Esophagus muscularis mucosa (tissue), 4 donors: ENCODE data around the gene LCN6. TPM values are rescaled to one million over a fixed set of nuclear protein-coding genes. Genes with fewer than 3 reads are reported as not detected.

Source experiments
- DNase-seq: peaks from one replicate; pipeline ENCODE4 v3.0.0-alpha.2; 2017; ENCODE audit errors: extremely low spot score
- H3K27ac ChIP-seq, 4 donors: fragments of 200-600 bp; sonication (generic); replicated peaks in 1 of 4; 1 replicate in 3 of 4; 2 replicates in 1 of 4; pipeline ENCODE4 v1.5.1; 2016 to 2019; ENCODE audit warnings: mild to moderate bottlenecking in 1 of 4
- H3K27me3 ChIP-seq, 4 donors: fragments of 200-600 bp; sonication (generic); one replicate each; pipeline versions ENCODE4 v1.5.1 to v1.6.0; 2016 to 2019
- H3K36me3 ChIP-seq, 4 donors: fragments of 200-600 bp; sonication (generic); one replicate each; pipeline ENCODE4 v1.5.1; 2016 to 2019
- H3K4me1 ChIP-seq, 4 donors: fragments of 200-600 bp; sonication (generic); one replicate each; pipeline ENCODE4 v1.5.1; 2016 to 2019
- H3K4me3 ChIP-seq, 4 donors: fragments of 200-600 bp; sonication (generic); 1 replicate in 2 of 4; 2 replicates in 2 of 4; pipeline ENCODE4 v1.5.1; 2016 to 2019; ENCODE audit warnings: mild to moderate bottlenecking in 4 of 4, moderate library complexity in 1 of 4
- H3K9me3 ChIP-seq, 4 donors: fragments of 200-600 bp; sonication (generic); 1 replicate in 3 of 4; 2 replicates in 1 of 4; pipeline ENCODE4 v1.5.1; 2016 to 2019
- EP300 ChIP-seq: sonication (generic); formaldehyde crosslinking; IDR thresholded peaks from one replicate; pipeline ENCODE4 v1.6.1; 2017; ENCODE audit warnings: antibody characterized with exemption
- POLR2A ChIP-seq: fragments of 450-650 bp; IDR thresholded peaks from one replicate; pipeline ENCODE4 v1.6.1; 2017; ENCODE audit warnings: antibody characterized with exemption, moderate library complexity, mild to moderate bottlenecking, low read depth
- POLR2AphosphoS5 ChIP-seq, 2 donors: sonication (generic); formaldehyde crosslinking; IDR thresholded peaks; one replicate each; pipeline ENCODE4 v1.6.1; 2017; ENCODE audit warnings: antibody characterized with exemption in 2 of 2
- WGBS: methylation state at CpG from one replicate; pipeline ENCODE4 v1.1.5; 2018; 5-methylcytosine and 5-hydroxymethylcytosine counted together
- intact Hi-C: fragments of 100-400 bp; cut with DNase I; formaldehyde crosslinking; loops from one replicate; pipeline ENCODE4 v1.15.1; 2023
- total RNA-seq, 4 donors: library from RNA; depleted of rRNA; stranded (reverse); fragments of >200 nt; gene quantifications; one replicate each; pipeline versions ENCODE4 v1.1.0 to v1.2.1, GENCODE V29; 2016
- TF ChIP-seq, protein P1 (sequence below), 3 experiments: fragments of 200-600 bp in 2 of 3; fragments of 450-650 bp in 1 of 3; sonication (generic) in 2 of 3; IDR thresholded peaks; one replicate each; pipeline ENCODE4 v1.5.1; 2017 to 2019; ENCODE audit warnings: antibody characterized with exemption in 3 of 3, mild to moderate bottlenecking in 2 of 3, moderate library complexity in 1 of 3

Gene LCN6
- total RNA-seq, 4 donors from 2014 or later: 12.5 to 32.0 (median 23.9) TPM

- Histone ChIP-seq H3K4me1 (peaks cover 37 to 49% (median 43%) of the 10 kb centered on the region in 4 donors), H3K4me3 (peak overlapping the region; percentile 64 to 85 (median 74)), H3K27me3 (no peaks in the 10 kb centered on the region), H3K27ac (peak overlapping the region in 2 of 4 donors; percentile 79 to 83), H3K9me3 (no peaks in the 10 kb centered on the region), H3K36me3 (peaks cover 14 to 28% (median 26%) of the 10 kb centered on the region in 4 donors)
- WGBS: 73% methylated on average over 6 of the region's 7 CpGs
- intact Hi-C loops: loop anchor here (5.0 kb wide), 1 partner anchor 42 kb away; the partner anchor contains the start of gene AGPAT2
- no peak for DNase-seq
- TF ChIP-seq POLR2A: no peak
- TF ChIP-seq, protein P1, sequence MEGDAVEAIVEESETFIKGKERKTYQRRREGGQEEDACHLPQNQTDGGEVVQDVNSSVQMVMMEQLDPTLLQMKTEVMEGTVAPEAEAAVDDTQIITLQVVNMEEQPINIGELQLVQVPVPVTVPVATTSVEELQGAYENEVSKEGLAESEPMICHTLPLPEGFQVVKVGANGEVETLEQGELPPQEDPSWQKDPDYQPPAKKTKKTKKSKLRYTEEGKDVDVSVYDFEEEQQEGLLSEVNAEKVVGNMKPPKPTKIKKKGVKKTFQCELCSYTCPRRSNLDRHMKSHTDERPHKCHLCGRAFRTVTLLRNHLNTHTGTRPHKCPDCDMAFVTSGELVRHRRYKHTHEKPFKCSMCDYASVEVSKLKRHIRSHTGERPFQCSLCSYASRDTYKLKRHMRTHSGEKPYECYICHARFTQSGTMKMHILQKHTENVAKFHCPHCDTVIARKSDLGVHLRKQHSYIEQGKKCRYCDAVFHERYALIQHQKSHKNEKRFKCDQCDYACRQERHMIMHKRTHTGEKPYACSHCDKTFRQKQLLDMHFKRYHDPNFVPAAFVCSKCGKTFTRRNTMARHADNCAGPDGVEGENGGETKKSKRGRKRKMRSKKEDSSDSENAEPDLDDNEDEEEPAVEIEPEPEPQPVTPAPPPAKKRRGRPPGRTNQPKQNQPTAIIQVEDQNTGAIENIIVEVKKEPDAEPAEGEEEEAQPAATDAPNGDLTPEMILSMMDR (IDR thresholded peaks at IDR 0.05): no peak
- no peak for TF ChIP-seq POLR2AphosphoS5 (IDR thresholded peaks at IDR 0.05)
Measured at GRCh38 chr9:136729144-136729543, 19.2 kb downstream of the LCN6 start.

DNA sequence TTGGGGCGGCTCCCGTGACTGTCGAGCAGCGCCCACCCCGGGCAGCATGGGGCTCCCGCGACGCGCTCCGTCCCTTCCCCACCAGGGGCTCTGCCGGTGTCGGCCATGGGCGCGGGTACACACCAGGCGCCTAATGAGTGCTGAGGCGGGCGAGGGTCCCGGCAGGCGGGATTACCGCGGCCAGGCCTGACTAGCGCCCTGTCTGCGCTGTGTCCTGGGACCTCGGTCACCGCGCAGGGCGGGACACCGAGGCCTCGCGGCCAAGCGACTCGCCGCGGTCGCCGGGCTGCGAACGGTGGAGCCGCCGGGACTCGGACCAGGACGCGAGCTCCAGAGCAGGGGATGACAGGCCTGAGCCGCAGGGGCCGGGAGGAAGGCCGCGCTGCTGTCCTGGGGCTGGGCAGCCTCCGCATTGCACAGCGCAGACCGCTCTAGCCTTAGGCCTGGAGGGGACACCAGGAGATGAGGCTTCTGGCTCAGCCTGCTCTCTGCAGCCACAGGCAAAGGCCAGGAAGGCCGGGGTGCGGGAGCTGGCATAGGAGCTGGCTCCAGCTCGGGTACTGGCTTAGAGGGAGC lies 19.7 kb downstream of the LCN6 start:
- Histone ChIP-seq H3K27ac (peak overlapping the region; percentile 75 to 83 (median 80)), H3K36me3 (peaks cover 20 to 33% (median 32%) of the 10 kb centered on the region in 4 donors), H3K4me3 (peak overlapping the region; percentile 64 to 85 (median 74)), H3K4me1 (peaks cover 37 to 54% (median 44%) of the 10 kb centered on the region in 4 donors), H3K27me3 (no peaks in the 10 kb centered on the region), H3K9me3 (no peaks in the 10 kb centered on the region)
- WGBS: 10% methylated on average over 4 of the region's 53 CpGs
- intact Hi-C loops: loop anchor here (5.0 kb wide), 1 partner anchor 41 kb away; the partner anchor contains the start of gene AGPAT2
- DNase-seq: no peak
- TF ChIP-seq EP300 (no peak), POLR2AphosphoS5 (IDR thresholded peaks at IDR 0.05) (no peak), POLR2A (no peak)
- TF ChIP-seq, protein P1 (IDR thresholded peaks at IDR 0.05): no peak

GRCh38 chr9:136728080-136728547 lies 20.2 kb downstream of the LCN6 start:
- WGBS: no CpG with 5 or more reads among the region's 66 CpGs
- H3K9me3 ChIP-seq: no peaks in the 10 kb centered on the region
- H3K36me3 ChIP-seq: peaks cover 25 to 38% (median 37%) of the 10 kb centered on the region in 4 donors

DNA sequence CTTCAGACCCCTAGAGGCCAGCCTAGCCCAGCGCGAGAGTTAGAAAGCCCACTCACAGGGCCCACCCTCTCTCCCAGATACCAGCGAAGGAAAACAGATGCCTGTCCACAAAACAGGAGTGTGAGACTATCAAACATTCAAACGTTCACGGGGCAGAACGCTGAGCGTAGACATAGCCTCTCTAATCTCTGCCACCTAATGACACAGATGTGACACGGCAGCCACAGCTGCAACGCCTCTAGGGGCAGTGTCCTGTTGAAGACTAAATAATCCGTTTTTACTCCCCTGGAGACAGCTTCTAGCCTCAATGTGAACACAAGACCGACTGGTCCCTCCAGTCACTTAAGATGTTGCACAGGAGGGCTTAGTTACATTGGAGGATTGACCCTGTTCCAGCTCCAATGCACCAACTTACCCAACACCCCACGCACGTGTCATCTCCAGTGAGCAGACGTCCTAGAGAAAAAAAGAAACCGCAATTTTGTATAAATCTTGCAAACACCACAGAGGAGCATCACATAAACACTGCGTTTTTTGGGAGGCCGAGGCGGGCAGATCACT lies 21.6 kb downstream of the LCN6 start:
- Histone ChIP-seq H3K9me3 (no peaks in the 10 kb centered on the region), H3K27ac (peak overlapping the region in 3 of 4 donors; percentile 11 to 79 (median 13)), H3K4me3 (peak overlapping the region; percentile 64 to 85 (median 74)), H3K4me1 (peaks cover 47 to 73% (median 62%) of the 10 kb centered on the region in 4 donors), H3K27me3 (no peaks in the 10 kb centered on the region), H3K36me3 (peaks cover 34 to 52% (median 51%) of the 10 kb centered on the region in 4 donors)
- TF ChIP-seq POLR2A (no peak), EP300 (no peak)
- TF ChIP-seq, protein P1 (IDR thresholded peaks at IDR 0.05): peak in 1 of 3 experiments; percentile 16
- intact Hi-C loops: loop anchor here (5.0 kb wide), 1 partner anchor 39 kb away; the partner anchor contains the start of gene AGPAT2
- 17% methylated on average over 16 of the region's 18 CpGs for WGBS
- DNase-seq: no peak

More at GRCh38 chr9:136728080-136728547, 20.2 kb downstream of the LCN6 start:
- peak overlapping the region; percentile 75 to 83 (median 80) for H3K27ac ChIP-seq
- peaks cover 37 to 59% (median 49%) of the 10 kb centered on the region in 4 donors for H3K4me1 ChIP-seq
- TF ChIP-seq, protein P1 (IDR thresholded peaks at IDR 0.05): peak; percentile 90 to 96 (median 96)
- TF ChIP-seq POLR2A (peak; percentile 97), POLR2AphosphoS5 (IDR thresholded peaks at IDR 0.05) (peak; percentile 98 to 100), EP300 (no peak)
- intact Hi-C loops: loop anchor here (5.0 kb wide), 1 partner anchor 41 kb away; the partner anchor contains the start of gene AGPAT2
- DNase-seq: peak; percentile 97
- H3K4me3 ChIP-seq: peak overlapping the region; percentile 64 to 85 (median 74)
- H3K27me3 ChIP-seq: no peaks in the 10 kb centered on the region
